Hair follicular keratinocyte (primary cell): ENCODE results near the gene EIF4E. TPM values are rescaled to one million over a fixed set of nuclear protein-coding genes. Genes with fewer than 3 reads are reported as not detected.

Source experiments
- total RNA-seq: library from RNA; depleted of rRNA; stranded (reverse); fragments of >200 nt; gene quantifications from 2 replicates; pipeline ENCODE4 v1.2.3, GENCODE V29; 2015

Gene EIF4E
- total RNA-seq = 110 and 135 TPM in 2 replicates

GRCh38 chr4:98928505-98929340 lies at the start of gene EIF4E:
Gene EIF4E, minus strand, starts transcription at chr4:98929133. Its CDS starts 21 bp downstream, at chr4:98929112.

Other genes with a start within 250 kb of the EIF4E start
- 75.6 and 76.7 TPM in 2 replicates for gene METAP1, start 66.6 kb upstream of the EIF4E start, total RNA-seq
- gene ADH5, start 159.7 kb upstream of the EIF4E start, total RNA-seq = 153 and 171 TPM in 2 replicates
- gene ADH4, start 215.2 kb upstream of the EIF4E start, total RNA-seq = not detected in 2 replicates